Measurements from ENCODE around the gene POPDC2. TPM values are rescaled to one million over a fixed set of nuclear protein-coding genes. Genes with fewer than 3 reads are reported as not detected.
A peak's percentile ranks its signal among the peaks of the same experiment; 100 is the strongest.

Gene POPDC2
- total RNA-seq, 1 experiment from 2014 or later: 0.48 TPM

GRCh38 chr3:119675188-119675874, 14.9 kb upstream of the POPDC2 start:
- no peak for DNase-seq (ENCODE audit: low spot score)
- TF ChIP-seq TP53 (CRISPR knock-in tag; IDR thresholded peaks at IDR 0.05) (no peak), JUN (CRISPR knock-in tag; IDR thresholded peaks at IDR 0.05) (no peak), PRRX2 (CRISPR knock-in tag; IDR thresholded peaks at IDR 0.05) (no peak), HMGA2 (CRISPR knock-in tag; IDR thresholded peaks at IDR 0.05) (no peak), ZNF423 (CRISPR knock-in tag; IDR thresholded peaks at IDR 0.05) (no peak)
- Mint-ChIP-seq H3K4me1 (peaks cover 27% of the 10 kb centered on the region), H3K36me3 (peaks cover 34% of the 10 kb centered on the region), H3K27me3 (ENCODE audit: low read depth) (peaks cover 4% of the 10 kb centered on the region; the same call in 1 of the 2 replicates), H3K27ac (no peak overlapping the region), H3K4me3 (peak overlapping the region; percentile 97), H3K9me3 (no peaks in the 10 kb centered on the region)
- ChIA-PET POLR2A (no interaction called here), CTCF (interaction anchor here (2.2 kb wide), 1 partner anchor 74 kb away, joined by 9 read pairs; no protein-coding TSS in a partner anchor)
- ATAC-seq: no peak

DNA sequence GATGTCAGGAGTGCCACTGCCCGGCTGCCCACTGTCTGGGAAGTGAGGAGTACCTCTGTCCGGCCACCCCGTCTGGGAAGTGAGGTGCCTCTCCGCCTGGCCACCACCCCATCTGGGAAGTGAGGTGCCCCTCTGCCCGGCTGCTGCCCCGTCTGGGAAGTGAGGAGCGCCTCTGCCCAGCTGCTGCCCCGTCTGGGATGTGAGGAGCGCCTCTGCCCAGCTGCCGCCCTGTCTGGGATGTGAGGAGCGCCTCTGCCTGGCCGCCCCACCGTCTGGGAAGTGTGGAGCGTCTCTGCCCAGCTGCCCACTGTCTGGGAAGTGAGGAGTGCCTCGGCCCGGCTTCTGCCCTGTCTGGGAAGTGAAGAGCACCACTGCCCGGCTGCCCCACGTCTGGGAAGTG, 13.5 kb upstream of the POPDC2 start:
- CTCF ChIA-PET: no interaction called here
- POLR2A ChIA-PET: no interaction called here
- peaks cover 4% of the 10 kb centered on the region; the same call in 1 of the 2 replicates for H3K27me3 Mint-ChIP-seq (ENCODE audit: low read depth)
- no peak overlapping the region for H3K27ac Mint-ChIP-seq
- peaks cover 41% of the 10 kb centered on the region for H3K36me3 Mint-ChIP-seq
- DNase-seq (ENCODE audit: low spot score): no peak
- no peak for ATAC-seq
- TF ChIP-seq ETV6 (CRISPR knock-in tag; IDR thresholded peaks at IDR 0.05) (no peak), NFATC4 (CRISPR knock-in tag; IDR thresholded peaks at IDR 0.05) (no peak), ATF2 (CRISPR knock-in tag; IDR thresholded peaks at IDR 0.05; ENCODE audit: borderline replicate concordance, low read depth) (no peak), FOXP1 (CRISPR knock-in tag; IDR thresholded peaks at IDR 0.05; ENCODE audit: borderline replicate concordance) (no peak), KAT7 (CRISPR knock-in tag; IDR thresholded peaks at IDR 0.05; ENCODE audit: borderline replicate concordance) (no peak), FOXK1 (CRISPR knock-in tag; IDR thresholded peaks at IDR 0.05) (no peak)
- TF ChIP-seq, protein P1, sequence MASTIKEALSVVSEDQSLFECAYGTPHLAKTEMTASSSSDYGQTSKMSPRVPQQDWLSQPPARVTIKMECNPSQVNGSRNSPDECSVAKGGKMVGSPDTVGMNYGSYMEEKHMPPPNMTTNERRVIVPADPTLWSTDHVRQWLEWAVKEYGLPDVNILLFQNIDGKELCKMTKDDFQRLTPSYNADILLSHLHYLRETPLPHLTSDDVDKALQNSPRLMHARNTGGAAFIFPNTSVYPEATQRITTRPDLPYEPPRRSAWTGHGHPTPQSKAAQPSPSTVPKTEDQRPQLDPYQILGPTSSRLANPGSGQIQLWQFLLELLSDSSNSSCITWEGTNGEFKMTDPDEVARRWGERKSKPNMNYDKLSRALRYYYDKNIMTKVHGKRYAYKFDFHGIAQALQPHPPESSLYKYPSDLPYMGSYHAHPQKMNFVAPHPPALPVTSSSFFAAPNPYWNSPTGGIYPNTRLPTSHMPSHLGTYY (CRISPR knock-in tag; IDR thresholded peaks at IDR 0.05): no peak
- TF ChIP-seq, protein P2, sequence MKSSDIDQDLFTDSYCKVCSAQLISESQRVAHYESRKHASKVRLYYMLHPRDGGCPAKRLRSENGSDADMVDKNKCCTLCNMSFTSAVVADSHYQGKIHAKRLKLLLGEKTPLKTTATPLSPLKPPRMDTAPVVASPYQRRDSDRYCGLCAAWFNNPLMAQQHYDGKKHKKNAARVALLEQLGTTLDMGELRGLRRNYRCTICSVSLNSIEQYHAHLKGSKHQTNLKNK (CRISPR knock-in tag; IDR thresholded peaks at IDR 0.05): no peak
- TF ChIP-seq, protein P3, sequence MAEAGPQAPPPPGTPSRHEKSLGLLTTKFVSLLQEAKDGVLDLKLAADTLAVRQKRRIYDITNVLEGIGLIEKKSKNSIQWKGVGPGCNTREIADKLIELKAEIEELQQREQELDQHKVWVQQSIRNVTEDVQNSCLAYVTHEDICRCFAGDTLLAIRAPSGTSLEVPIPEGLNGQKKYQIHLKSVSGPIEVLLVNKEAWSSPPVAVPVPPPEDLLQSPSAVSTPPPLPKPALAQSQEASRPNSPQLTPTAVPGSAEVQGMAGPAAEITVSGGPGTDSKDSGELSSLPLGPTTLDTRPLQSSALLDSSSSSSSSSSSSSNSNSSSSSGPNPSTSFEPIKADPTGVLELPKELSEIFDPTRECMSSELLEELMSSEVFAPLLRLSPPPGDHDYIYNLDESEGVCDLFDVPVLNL (CRISPR knock-in tag; IDR thresholded peaks at IDR 0.05; ENCODE audit: borderline replicate concordance, low read depth): no peak
- TF ChIP-seq, protein P4, sequence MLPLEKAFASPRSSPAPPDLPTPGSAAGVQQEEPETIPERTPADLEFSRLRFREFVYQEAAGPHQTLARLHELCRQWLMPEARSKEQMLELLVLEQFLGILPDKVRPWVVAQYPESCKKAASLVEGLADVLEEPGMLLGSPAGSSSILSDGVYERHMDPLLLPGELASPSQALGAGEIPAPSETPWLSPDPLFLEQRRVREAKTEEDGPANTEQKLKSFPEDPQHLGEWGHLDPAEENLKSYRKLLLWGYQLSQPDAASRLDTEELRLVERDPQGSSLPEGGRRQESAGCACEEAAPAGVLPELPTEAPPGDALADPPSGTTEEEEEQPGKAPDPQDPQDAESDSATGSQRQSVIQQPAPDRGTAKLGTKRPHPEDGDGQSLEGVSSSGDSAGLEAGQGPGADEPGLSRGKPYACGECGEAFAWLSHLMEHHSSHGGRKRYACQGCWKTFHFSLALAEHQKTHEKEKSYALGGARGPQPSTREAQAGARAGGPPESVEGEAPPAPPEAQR (CRISPR knock-in tag; IDR thresholded peaks at IDR 0.05): no peak
- no peak overlapping the region for H3K4me3 Mint-ChIP-seq
- H3K4me1 Mint-ChIP-seq: peaks cover 33% of the 10 kb centered on the region
- H3K9me3 Mint-ChIP-seq: no peaks in the 10 kb centered on the region

DNA sequence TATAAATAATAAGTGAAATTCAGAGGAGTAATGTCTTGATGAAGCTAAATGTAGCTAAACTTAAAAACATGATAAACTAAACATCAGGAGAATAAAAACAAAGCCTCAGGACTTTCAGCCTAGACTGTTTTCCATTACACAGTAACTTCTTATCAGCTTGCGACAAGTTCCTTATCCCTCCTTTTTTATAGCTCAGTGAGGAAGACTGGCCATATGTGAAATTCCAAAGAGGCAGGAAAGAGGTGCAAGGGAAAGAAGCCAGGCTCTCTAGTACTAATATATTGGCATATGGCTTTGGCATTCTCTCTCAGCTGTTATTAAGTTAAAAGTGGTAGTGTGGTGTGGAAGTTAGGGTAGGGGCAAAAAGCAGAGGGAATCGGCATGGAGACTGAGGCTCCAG, 12.4 kb upstream of the POPDC2 start:
- Mint-ChIP-seq H3K27ac (no peak overlapping the region), H3K36me3 (peaks cover 41% of the 10 kb centered on the region), H3K4me3 (no peak overlapping the region), H3K4me1 (peaks cover 33% of the 10 kb centered on the region), H3K9me3 (no peaks in the 10 kb centered on the region), H3K27me3 (ENCODE audit: low read depth) (peaks cover 4% of the 10 kb centered on the region; the same call in 1 of the 2 replicates)
- DNase-seq (ENCODE audit: low spot score) (no peak), ATAC-seq (no peak)
- CTCF ChIA-PET: no interaction called here
- POLR2A ChIA-PET: interaction anchor here (1.1 kb wide), 1 partner anchor 9 kb away, joined by 3 read pairs; no protein-coding TSS in a partner anchor
- no peak for TF ChIP-seq ZBTB43 (CRISPR knock-in tag; IDR thresholded peaks at IDR 0.05)
- TF ChIP-seq GABPB1 (CRISPR knock-in tag; IDR thresholded peaks at IDR 0.05): no peak
- TF ChIP-seq IRF2 (CRISPR knock-in tag; IDR thresholded peaks at IDR 0.05; ENCODE audit: borderline replicate concordance, low read depth): no peak
- TF ChIP-seq, protein P5, sequence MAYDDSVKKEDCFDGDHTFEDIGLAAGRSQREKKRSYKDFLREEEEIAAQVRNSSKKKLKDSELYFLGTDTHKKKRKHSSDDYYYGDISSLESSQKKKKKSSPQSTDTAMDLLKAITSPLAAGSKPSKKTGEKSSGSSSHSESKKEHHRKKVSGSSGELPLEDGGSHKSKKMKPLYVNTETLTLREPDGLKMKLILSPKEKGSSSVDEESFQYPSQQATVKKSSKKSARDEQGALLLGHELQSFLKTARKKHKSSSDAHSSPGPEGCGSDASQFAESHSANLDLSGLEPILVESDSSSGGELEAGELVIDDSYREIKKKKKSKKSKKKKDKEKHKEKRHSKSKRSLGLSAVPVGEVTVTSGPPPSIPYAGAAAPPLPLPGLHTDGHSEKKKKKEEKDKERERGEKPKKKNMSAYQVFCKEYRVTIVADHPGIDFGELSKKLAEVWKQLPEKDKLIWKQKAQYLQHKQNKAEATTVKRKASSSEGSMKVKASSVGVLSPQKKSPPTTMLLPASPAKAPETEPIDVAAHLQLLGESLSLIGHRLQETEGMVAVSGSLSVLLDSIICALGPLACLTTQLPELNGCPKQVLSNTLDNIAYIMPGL (CRISPR knock-in tag; IDR thresholded peaks at IDR 0.05): no peak
- TF ChIP-seq GTF2I (CRISPR knock-in tag; conservative IDR thresholded peaks at IDR 0.05): no peak
- TF ChIP-seq OVOL2 (CRISPR knock-in tag; IDR thresholded peaks at IDR 0.05; ENCODE audit: borderline replicate concordance): no peak
- no peak for TF ChIP-seq CTCF (IDR thresholded peaks at IDR 0.05)
